HepG2 (cell line): ENCODE data around the gene PTPN12. TPM values are rescaled to one million over a fixed set of nuclear protein-coding genes. Genes with fewer than 3 reads are reported as not detected.
A peak's percentile ranks its signal among the peaks of the same experiment; 100 is the strongest.

Experiments
- ADNP ChIP-seq: sonication (generic); formaldehyde crosslinking; IDR thresholded peaks from 2 replicates; pipeline ENCODE4 v1.4.0; 2020; ENCODE audit warnings: missing genetic modification reagents
- ARNTL ChIP-seq: sonication (generic); formaldehyde crosslinking; IDR thresholded peaks from 2 replicates; pipeline ENCODE4 v1.4.0; 2020; ENCODE audit warnings: mild to moderate bottlenecking, missing genetic modification reagents
- E2F1 ChIP-seq: sonication (generic); formaldehyde crosslinking; IDR thresholded peaks from 2 replicates; pipeline ENCODE4 v1.5.0; 2020; ENCODE audit warnings: missing genetic modification reagents
- ESRRA ChIP-seq: sonication (generic); formaldehyde crosslinking; IDR thresholded peaks from 2 replicates; pipeline ENCODE4 v1.5.1; 2020; ENCODE audit warnings: mild to moderate bottlenecking, low read depth, missing genetic modification reagents
- FOSL2 ChIP-seq: sonication (generic); formaldehyde crosslinking; IDR thresholded peaks from 2 replicates; pipeline ENCODE4 v1.4.0; 2020; ENCODE audit warnings: missing genetic modification reagents
- GATAD2A ChIP-seq: IDR thresholded peaks from 2 replicates; pipeline ENCODE4 v1.6.1; 2016
- HDAC1 ChIP-seq: sonication (generic); formaldehyde crosslinking; IDR thresholded peaks from 2 replicates; pipeline ENCODE4 v1.5.1; 2020; ENCODE audit warnings: mild to moderate bottlenecking, missing genetic modification reagents
- IRF2 ChIP-seq: IDR thresholded peaks from 2 replicates; pipeline ENCODE4 v1.6.1; 2018; ENCODE audit warnings: missing genetic modification reagents, missing compliant biosample characterization
- KLF11 ChIP-seq: IDR thresholded peaks from 2 replicates; pipeline ENCODE4 v1.6.1; 2016; ENCODE audit warnings: missing compliant biosample characterization
- MXD4 ChIP-seq: IDR thresholded peaks from 2 replicates; pipeline ENCODE4 v1.6.1; 2016; ENCODE audit warnings: mild to moderate bottlenecking, missing biosample characterization, missing genetic modification reagents
- NONO ChIP-seq, 2 experiments: fragments of 450-650 bp in 1 of 2; sonication (generic) in 1 of 2; formaldehyde crosslinking in 1 of 2; IDR thresholded peaks in 1 of 2; conservative IDR thresholded peaks in 1 of 2; 2 replicates each; pipeline versions ENCODE4 v1.6.1 to v1.8.0; 2017 to 2022; ENCODE audit warnings: mild to moderate bottlenecking in 1 of 2, missing genetic modification reagents in 1 of 2, moderate library complexity in 1 of 2
- PHF20 ChIP-seq: sonication (generic); formaldehyde crosslinking; IDR thresholded peaks from 2 replicates; pipeline ENCODE4 v1.5.0; 2020; ENCODE audit warnings: mild to moderate bottlenecking, missing genetic modification reagents
- SSRP1 ChIP-seq: IDR thresholded peaks from 2 replicates; pipeline ENCODE4 v1.6.1; 2016; ENCODE audit warnings: control low read depth
- TSC22D2 ChIP-seq: sonication (generic); formaldehyde crosslinking; IDR thresholded peaks from 2 replicates; pipeline ENCODE4 v1.5.1; 2020; ENCODE audit warnings: missing genetic modification reagents, mild to moderate bottlenecking, borderline replicate concordance
- U2AF1 ChIP-seq: fragments of 200-400 bp; formaldehyde crosslinking; optimal IDR thresholded peaks from 2 replicates; pipeline ENCODE3; 2017; ENCODE audit warnings: mild to moderate bottlenecking, low read depth, low read length
- ZFP36L2 ChIP-seq: sonication (generic); formaldehyde crosslinking; IDR thresholded peaks from 2 replicates; pipeline ENCODE4 v1.4.0; 2020; ENCODE audit warnings: missing genetic modification reagents
- ZNF362 ChIP-seq: sonication (generic); formaldehyde crosslinking; IDR thresholded peaks from 2 replicates; pipeline ENCODE4 v1.4.0; 2020; ENCODE audit warnings: missing genetic modification reagents, mild to moderate bottlenecking, borderline replicate concordance
- ZNF530 ChIP-seq: sonication (generic); formaldehyde crosslinking; IDR thresholded peaks from 2 replicates; pipeline ENCODE4 v1.5.0; 2020; ENCODE audit warnings: low read depth, mild to moderate bottlenecking, missing genetic modification reagents
- ZNF564 ChIP-seq: sonication (generic); formaldehyde crosslinking; IDR thresholded peaks from 2 replicates; pipeline ENCODE4 v1.8.1; 2023; ENCODE audit warnings: mild to moderate bottlenecking, missing genetic modification reagents
- ZNF674 ChIP-seq: sonication (generic); formaldehyde crosslinking; IDR thresholded peaks from 2 replicates; pipeline ENCODE4 v1.5.0; 2020; ENCODE audit warnings: low read depth, mild to moderate bottlenecking, missing genetic modification reagents
- ZNF780A ChIP-seq: sonication (generic); formaldehyde crosslinking; IDR thresholded peaks from 2 replicates; pipeline ENCODE4 v1.8.0; 2022; ENCODE audit warnings: mild to moderate bottlenecking, missing genetic modification reagents, moderate library complexity
- ZNF788 ChIP-seq: sonication (generic); formaldehyde crosslinking; IDR thresholded peaks from 2 replicates; pipeline ENCODE4 v1.5.0; 2020; ENCODE audit warnings: mild to moderate bottlenecking, missing genetic modification reagents, borderline replicate concordance
- ZNF878 ChIP-seq: sonication (generic); formaldehyde crosslinking; IDR thresholded peaks from 2 replicates; pipeline ENCODE4 v1.8.1; 2023; ENCODE audit warnings: mild to moderate bottlenecking, missing genetic modification reagents, moderate library complexity
- ZSCAN20 ChIP-seq: sonication (generic); formaldehyde crosslinking; IDR thresholded peaks from 2 replicates; pipeline ENCODE4 v1.4.0; 2020; ENCODE audit warnings: missing genetic modification reagents, mild to moderate bottlenecking, borderline replicate concordance
- polyA plus RNA-seq, 8 experiments: library from polyadenylated mRNA; depleted of rRNA in 3 of 8; stranded (reverse) in 7 of 8; unstranded in 1 of 8; fragments of >200 nt; fragmentation: Illumina TruSeq in 4 of 8; extraction: Trizol in 4 of 8; gene quantifications; 2 replicates each; pipeline versions ENCODE4 v1.2.1 to v1.2.3, GENCODE V29; 2011 to 2016; ENCODE audit warnings: low read depth in 4 of 8, missing spikeins in 1 of 8, mixed read lengths in 1 of 8; ENCODE audit not compliant: insufficient read depth in 1 of 8
- total RNA-seq, 5 experiments: library from RNA; depleted of rRNA; stranded (reverse); fragments of >200 nt; fragmentation: Illumina TruSeq; extraction: Trizol; gene quantifications; 2 replicates each; pipeline ENCODE4 v1.2.3, GENCODE V29; 2016; ENCODE audit warnings: low read depth in 1 of 5
- TF ChIP-seq, protein P1 (sequence below): sonication (generic); formaldehyde crosslinking; IDR thresholded peaks from 2 replicates; pipeline ENCODE4 v1.9.0; 2022; ENCODE audit warnings: missing genetic modification reagents, mild to moderate bottlenecking, borderline replicate concordance
- TF ChIP-seq, protein P2 (sequence below): sonication (generic); formaldehyde crosslinking; IDR thresholded peaks from 2 replicates; pipeline ENCODE4 v1.4.0; 2020; ENCODE audit warnings: mild to moderate bottlenecking, low read depth, missing genetic modification reagents

The PTPN12 gene
- total and polyA plus RNA-seq, 2 of the 13 experiments (the other 11 are each of a cell fraction or from before 2014, with no cell fraction given) = 22.9 to 56.8 TPM

- TF ChIP-seq, protein P1, sequence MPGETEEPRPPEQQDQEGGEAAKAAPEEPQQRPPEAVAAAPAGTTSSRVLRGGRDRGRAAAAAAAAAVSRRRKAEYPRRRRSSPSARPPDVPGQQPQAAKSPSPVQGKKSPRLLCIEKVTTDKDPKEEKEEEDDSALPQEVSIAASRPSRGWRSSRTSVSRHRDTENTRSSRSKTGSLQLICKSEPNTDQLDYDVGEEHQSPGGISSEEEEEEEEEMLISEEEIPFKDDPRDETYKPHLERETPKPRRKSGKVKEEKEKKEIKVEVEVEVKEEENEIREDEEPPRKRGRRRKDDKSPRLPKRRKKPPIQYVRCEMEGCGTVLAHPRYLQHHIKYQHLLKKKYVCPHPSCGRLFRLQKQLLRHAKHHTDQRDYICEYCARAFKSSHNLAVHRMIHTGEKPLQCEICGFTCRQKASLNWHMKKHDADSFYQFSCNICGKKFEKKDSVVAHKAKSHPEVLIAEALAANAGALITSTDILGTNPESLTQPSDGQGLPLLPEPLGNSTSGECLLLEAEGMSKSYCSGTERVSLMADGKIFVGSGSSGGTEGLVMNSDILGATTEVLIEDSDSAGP (CRISPR knock-in tag) = 0 out of 2 replicates have a peak, but pooled peaks have one; percentile 16
- TF ChIP-seq GATAD2A (CRISPR knock-in tag) (peak; percentile 83), ZSCAN20 (CRISPR knock-in tag) (no peak), FOSL2 (CRISPR knock-in tag) (peak; percentile 55), E2F1 (CRISPR knock-in tag) (no peak), ZNF674 (CRISPR knock-in tag) (no peak), PHF20 (CRISPR knock-in tag) (no peak), ARNTL (CRISPR knock-in tag) (0 out of 2 replicates have a peak, but pooled peaks have one; percentile 41), IRF2 (CRISPR knock-in tag) (peak; percentile 39; the same call in 1 of the 2 replicates), NONO (IDR thresholded peaks at IDR 0.05) (no peak), NONO (CRISPR knock-in tag; conservative IDR thresholded peaks at IDR 0.05) (peak; percentile 78; the same call in 1 of the 2 replicates), SSRP1 (no peak), U2AF1 (no peak), MXD4 (CRISPR knock-in tag) (no peak), ZNF780A (CRISPR knock-in tag) (no peak), ZNF564 (CRISPR knock-in tag) (no peak), TSC22D2 (CRISPR knock-in tag) (no peak), ADNP (CRISPR knock-in tag) (peak; percentile 67; the same call in 1 of the 2 replicates), ZFP36L2 (CRISPR knock-in tag) (no peak), ZNF788 (peak; percentile 65; the same call in 1 of the 2 replicates), HDAC1 (CRISPR knock-in tag) (peak; percentile 68), ESRRA (CRISPR knock-in tag) (no peak), ZNF362 (peak; percentile 35; the same call in 1 of the 2 replicates), KLF11 (CRISPR knock-in tag) (no peak), ZNF530 (CRISPR knock-in tag) (no peak), ZNF878 (no peak)
- TF ChIP-seq, protein P2, sequence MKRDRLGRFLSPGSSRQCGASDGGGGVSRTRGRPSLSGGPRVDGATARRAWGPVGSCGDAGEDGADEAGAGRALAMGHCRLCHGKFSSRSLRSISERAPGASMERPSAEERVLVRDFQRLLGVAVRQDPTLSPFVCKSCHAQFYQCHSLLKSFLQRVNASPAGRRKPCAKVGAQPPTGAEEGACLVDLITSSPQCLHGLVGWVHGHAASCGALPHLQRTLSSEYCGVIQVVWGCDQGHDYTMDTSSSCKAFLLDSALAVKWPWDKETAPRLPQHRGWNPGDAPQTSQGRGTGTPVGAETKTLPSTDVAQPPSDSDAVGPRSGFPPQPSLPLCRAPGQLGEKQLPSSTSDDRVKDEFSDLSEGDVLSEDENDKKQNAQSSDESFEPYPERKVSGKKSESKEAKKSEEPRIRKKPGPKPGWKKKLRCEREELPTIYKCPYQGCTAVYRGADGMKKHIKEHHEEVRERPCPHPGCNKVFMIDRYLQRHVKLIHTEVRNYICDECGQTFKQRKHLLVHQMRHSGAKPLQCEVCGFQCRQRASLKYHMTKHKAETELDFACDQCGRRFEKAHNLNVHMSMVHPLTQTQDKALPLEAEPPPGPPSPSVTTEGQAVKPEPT (CRISPR knock-in tag) = no peak
Observed at GRCh38 chr7:77575187-77575586, 38.1 kb downstream of the PTPN12 start (continued).
